Measurements from ENCODE around the gene RPL38. TPM values are rescaled to one million over a fixed set of nuclear protein-coding genes. Genes with fewer than 3 reads are reported as not detected.

The RPL38 gene
- total RNA-seq, 2 experiments from 2014 or later = 2,305 to 2,531 TPM

- POLR2A ChIA-PET = interaction anchor here (0.9 to 2.7 kb wide), 12 partner anchors 8 to 621 kb away, joined by 3 to 28 read pairs (median 5); partner anchors contain the start of genes BTBD17, DNAI2 and RPL38
Measured at GRCh38 chr17:74212209-74212912, 8.9 kb downstream of the RPL38 start.

GRCh38 chr17:74212913-74213791, 9.7 kb downstream of the RPL38 start, which contains the start of gene TTYH2:
Gene TTYH2 (plus strand): TSS chr17:74213571. CDS start chr17:74213588, 17 bp downstream.
- peak; percentile 45 to 88 (median 65) for DNase-seq
- H3K4me1 Mint-ChIP-seq (ENCODE audit: low read depth) = peaks cover 49% of the 10 kb centered on the region
- no peaks in the 10 kb centered on the region for H3K27me3 ChIP-seq (ENCODE audit: control insufficient read depth in 1 of 2, insufficient read depth in 2 of 2, low read length in 2 of 2)
- peak within 1 kb of the TSS; percentile 64 for H3K4me3 ChIP-seq (ENCODE audit: low read length)
- H3K9me3 ChIP-seq (ENCODE audit: control insufficient read depth in 1 of 2, insufficient read depth in 1 of 2, low read length in 2 of 2) = no peaks in the 10 kb centered on the region
- CTCF ChIA-PET = interaction anchor here (1.2 to 2.5 kb wide), 3 partner anchors 9 to 244 kb away, joined by 3 to 16 read pairs (median 14); partner anchors contain the start of gene RPL38
- intact Hi-C loops (cut with DNase I, micrococcal nuclease) = loop anchor here (5.0 kb wide), 2 partner anchors 69 to 154 kb away; partner anchors contain the start of gene GPR142 (in 1 of the 2)
- peak within 1 kb of the TSS; percentile 89 for H3K4me3 Mint-ChIP-seq
- ATAC-seq (ENCODE audit: poor library complexity) = peak; percentile 69
- no peaks in the 10 kb centered on the region for H3K9me3 Mint-ChIP-seq
- peak within 1 kb of the TSS; percentile 74 for H3K27ac Mint-ChIP-seq
- H3K27me3 Mint-ChIP-seq = no peaks in the 10 kb centered on the region
- H3K36me3 ChIP-seq (ENCODE audit: insufficient read depth, low read length) = peaks cover 45% of the 10 kb centered on the region
- POLR2A ChIA-PET = interaction anchor here (0.9 to 2.7 kb wide), 12 partner anchors 9 to 622 kb away, joined by 3 to 28 read pairs (median 5); partner anchors contain the start of genes BTBD17, DNAI2 and RPL38
- H3K36me3 Mint-ChIP-seq (ENCODE audit: low read depth) = peaks cover 43% of the 10 kb centered on the region
- peak within 1 kb of the TSS; percentile 30 to 42 for H3K27ac ChIP-seq (ENCODE audit: low read depth in 1 of 2, low read length in 2 of 2)
- peaks cover 69% of the 10 kb centered on the region for H3K4me1 ChIP-seq (ENCODE audit: insufficient read depth, low read length)
- TF ChIP-seq CTCF (IDR thresholded peaks at IDR 0.05) = peak; percentile 37

More at GRCh38 chr17:74212209-74212912, 8.9 kb downstream of the RPL38 start:
- TF ChIP-seq CTCF (IDR thresholded peaks at IDR 0.05) = no peak
- ATAC-seq (ENCODE audit: poor library complexity) (peak; percentile 6), DNase-seq (peak in 5 of 14 experiments; percentile 9 to 65 (median 36))
- H3K4me1 ChIP-seq (ENCODE audit: insufficient read depth, low read length) = peaks cover 75% of the 10 kb centered on the region
- H3K4me3 Mint-ChIP-seq = peak overlapping the region; percentile 89
- H3K36me3 ChIP-seq (ENCODE audit: insufficient read depth, low read length) = peaks cover 48% of the 10 kb centered on the region
- CTCF ChIA-PET = interaction anchor here (1.2 to 2.5 kb wide), 4 partner anchors 8 to 245 kb away, joined by 3 to 16 read pairs (median 8); partner anchors contain the start of gene RPL38
- no peaks in the 10 kb centered on the region for H3K27me3 ChIP-seq (ENCODE audit: control insufficient read depth in 1 of 2, insufficient read depth in 2 of 2, low read length in 2 of 2)
- H3K27ac Mint-ChIP-seq = peak overlapping the region; percentile 74
- H3K9me3 ChIP-seq (ENCODE audit: control insufficient read depth in 1 of 2, insufficient read depth in 1 of 2, low read length in 2 of 2) = no peaks in the 10 kb centered on the region
- peaks cover 54% of the 10 kb centered on the region for H3K4me1 Mint-ChIP-seq (ENCODE audit: low read depth)
- H3K36me3 Mint-ChIP-seq (ENCODE audit: low read depth) = peaks cover 49% of the 10 kb centered on the region
- H3K4me3 ChIP-seq (ENCODE audit: low read length) = peak overlapping the region; percentile 64
- H3K27me3 Mint-ChIP-seq = no peaks in the 10 kb centered on the region
- H3K9me3 Mint-ChIP-seq = no peaks in the 10 kb centered on the region
- intact Hi-C loops (cut with DNase I, micrococcal nuclease) = loop anchor here (5.0 kb wide), 2 partner anchors 70 to 155 kb away; partner anchors contain the start of gene GPR142 (in 1 of the 2)
- peak overlapping the region; percentile 18 to 30 for H3K27ac ChIP-seq (ENCODE audit: low read depth in 1 of 2, low read length in 2 of 2)

All from CD4-positive, alpha-beta T cell (primary cell).